Ramos (cell line): ENCODE data around the gene CDKN1A.

Experiments used
- in situ Hi-C: fragments of 300-500 bp; cut with MboI; formaldehyde crosslinking; loops from one replicate; pipeline ENCODE4 v1.14.3; 2022; ENCODE audit warnings: low sequenced_read_pairs; ENCODE audit not compliant: unreplicated experiment

The CDKN1A gene

GRCh38 chr6:36678488-36679042 is at the start of gene CDKN1A:
CDKN1A (plus strand) TSS chr6:36678714; CDS start chr6:36684102, 5,388 bp downstream.
- in situ Hi-C loops, result loop anchor here (10.0 kb wide), 1 partner anchor 54 kb away; no protein-coding TSS in a partner anchor

DNA sequence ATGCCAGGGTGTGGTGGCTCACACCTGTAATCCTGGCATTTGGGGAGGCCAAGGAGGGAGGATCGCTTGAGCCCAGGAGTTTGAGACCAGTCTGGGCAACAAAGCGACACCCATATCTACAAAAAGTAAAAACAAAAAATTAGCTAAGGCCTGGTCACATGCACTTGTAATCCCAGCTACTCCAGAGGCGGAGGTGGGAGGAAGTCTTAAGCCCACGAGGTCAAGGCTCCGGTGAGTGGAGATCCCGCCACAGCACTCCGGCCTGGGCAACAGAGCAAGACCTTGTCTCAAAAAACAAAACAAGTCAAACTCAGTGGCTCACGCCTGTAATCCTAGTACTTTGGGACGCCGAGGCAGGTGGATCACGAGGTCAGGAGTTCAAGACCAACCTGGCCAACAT is 48.7 kb upstream of the CDKN1A start:
- in situ Hi-C loops, result loop anchor here (10.0 kb wide), 1 partner anchor 45 kb away; the partner anchor contains the start of gene CDKN1A

- in situ Hi-C loops, result no loop called here
Measured at GRCh38 chr6:36631326-36632011, 47.0 kb upstream of the CDKN1A start.

DNA sequence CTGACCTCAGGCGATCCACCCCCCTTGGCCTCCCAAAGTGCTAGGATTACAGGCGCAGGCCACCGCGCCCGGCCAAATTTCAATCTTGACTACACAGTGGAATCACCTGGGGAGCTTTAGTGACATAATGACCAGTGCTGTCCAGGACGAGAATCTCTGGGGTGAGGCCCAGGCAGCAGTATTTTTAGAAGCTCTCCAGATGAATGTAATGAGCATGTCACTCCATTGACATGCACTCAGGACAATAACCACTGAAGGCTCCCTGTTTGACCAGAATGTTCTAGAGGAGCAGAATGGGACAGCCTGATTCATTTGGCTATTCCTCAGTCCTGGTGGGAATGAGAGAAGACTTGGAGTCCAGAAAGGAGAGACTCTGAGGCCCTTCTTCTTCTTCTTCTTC is 45.1 kb upstream of the CDKN1A start:
- in situ Hi-C loops, result no loop called here

GRCh38 chr6:36633915-36634314 is 44.6 kb upstream of the CDKN1A start:
- in situ Hi-C loops, result no loop called here

DNA sequence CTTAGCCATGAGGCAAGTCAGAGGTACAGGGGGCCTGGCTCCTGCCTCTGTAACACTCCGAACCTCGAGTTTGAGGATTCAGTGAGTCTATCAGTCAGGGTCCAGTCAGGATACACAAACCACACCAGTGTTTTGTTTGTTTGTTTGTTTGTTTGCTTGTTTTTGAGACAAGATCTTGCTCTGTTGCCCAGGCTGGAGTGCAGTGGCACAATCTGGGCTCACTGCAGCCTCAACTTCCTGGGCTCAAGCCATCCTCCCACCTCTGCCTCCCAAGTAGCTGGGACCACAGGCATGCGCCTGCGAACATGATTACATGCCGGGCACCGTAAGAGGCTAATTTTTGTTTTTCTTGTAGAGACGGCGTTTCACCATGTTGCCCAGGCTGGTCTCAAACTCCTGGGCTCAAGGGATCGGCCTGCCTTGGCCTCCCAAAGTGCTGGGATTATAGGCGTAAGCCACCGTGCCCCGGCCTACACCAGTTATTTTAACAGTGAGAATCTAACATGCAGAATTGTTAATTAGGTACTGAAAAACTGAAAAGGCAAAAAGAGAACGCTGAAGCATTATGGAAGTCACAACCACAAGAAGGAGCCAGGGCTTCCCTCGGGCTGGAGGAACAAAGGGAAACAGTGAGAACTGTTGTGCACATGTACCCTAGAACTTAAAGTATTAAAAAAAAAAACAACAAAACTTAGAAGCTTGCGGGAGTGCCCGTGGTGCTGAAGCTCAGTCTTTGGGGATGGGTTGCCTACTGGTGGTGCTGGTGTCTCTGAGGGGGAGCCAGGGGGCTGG is 44.0 kb upstream of the CDKN1A start:
- in situ Hi-C loops, result no loop called here

DNA sequence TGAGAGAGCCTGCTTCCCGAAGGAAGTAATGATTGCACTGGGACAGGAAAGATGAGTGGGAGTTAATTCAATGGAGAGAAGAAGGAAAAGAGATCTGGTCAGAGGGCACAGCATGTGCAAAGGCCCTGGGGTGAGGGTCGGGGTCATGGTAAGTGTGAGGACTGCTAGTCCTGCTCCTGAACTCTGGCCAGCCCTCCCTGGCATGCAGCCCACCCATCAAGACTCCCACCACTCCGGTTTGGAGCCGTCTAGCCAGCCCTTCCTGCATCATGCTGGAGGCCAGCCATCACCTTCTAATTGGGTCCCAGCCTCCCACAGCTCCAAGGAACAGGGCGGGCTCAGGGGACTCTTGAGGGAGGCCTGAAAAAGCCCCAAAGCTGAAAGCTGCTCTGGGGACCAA is 42.2 kb upstream of the CDKN1A start:
- in situ Hi-C loops, result no loop called here

DNA sequence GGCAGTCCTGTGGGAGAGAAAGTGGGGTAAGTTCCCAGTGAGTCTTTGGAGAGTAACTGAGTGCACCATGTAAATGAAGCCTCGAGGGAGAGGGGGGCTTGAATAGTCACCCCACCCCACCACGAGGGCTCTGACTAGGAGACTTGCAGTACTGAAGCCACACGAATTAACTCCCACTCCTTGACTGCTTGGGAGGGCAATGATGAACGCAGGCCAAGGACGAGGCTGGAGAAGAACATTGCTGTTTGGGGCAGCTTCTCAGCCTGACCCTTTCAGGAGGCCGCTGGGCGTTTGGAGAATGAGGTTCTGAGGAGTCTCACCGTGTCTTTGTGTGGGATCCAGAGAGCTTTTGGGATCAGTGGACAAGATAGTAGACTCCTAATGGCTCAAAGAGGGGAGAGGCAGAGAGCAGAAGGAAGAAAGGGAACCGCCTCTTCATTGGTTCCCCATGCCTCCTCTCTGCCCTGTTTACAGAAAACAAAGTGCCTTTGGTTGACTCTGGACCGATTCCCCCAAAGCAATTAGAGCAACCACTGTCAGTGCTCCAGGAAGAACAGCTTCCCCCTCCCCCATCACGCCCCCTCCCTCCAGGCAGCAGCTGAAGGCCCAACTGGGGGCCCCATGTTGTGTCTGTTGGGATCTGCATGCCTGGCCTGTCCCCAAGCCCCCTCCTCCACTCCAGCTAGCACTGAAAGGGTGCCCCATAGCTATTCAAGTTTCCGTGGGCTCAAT is 41.7 kb upstream of the CDKN1A start:
- in situ Hi-C loops, result no loop called here

DNA sequence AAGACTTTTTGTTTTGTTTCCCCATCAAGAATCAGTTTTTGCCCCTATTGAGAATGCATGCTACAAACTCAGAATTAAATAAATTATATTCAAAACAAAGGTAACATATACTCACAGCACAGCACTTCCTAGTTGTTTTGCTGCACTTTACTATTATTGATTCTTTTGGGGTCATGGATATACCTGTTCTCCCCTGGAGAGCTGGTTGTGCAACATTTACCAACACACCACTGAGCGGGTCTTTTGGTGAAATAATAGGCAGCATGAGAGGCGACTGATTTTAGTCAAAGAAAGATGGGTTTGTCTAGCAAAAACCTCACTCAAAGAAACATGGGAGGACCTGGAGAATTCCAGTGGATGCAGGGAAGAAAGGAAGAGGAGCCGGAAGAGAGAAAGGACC is 39.9 kb upstream of the CDKN1A start:
- in situ Hi-C loops, result no loop called here

DNA sequence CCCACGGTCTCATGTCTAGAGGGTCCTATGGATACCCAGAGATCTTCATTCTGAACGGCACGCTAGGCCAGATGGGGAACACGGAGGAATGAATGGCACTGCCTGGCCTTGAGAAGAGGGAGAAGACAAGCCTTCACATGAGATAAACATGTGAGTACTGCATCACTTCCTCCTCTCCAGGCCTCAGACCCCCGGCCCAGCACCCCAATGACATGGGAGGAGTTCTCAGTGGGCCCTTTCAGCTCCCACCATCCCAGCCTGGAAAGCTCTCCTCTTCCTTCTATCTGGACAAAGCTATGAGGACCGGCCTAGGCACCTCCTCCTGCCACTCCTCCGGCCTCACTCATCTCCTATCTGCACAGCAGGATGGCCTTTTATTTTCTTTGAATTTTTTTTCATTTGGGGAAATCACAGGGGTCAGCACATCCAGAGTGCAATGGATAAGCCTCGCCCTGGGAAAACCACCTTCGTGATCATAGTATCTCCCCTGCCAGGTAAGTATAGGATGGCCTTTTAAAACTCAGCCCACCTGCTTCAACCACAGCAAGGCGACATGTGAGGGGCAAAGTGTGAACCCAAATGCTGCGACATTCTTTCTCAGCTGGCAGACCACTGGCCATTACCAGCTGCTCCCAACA is 39.2 kb upstream of the CDKN1A start:
- in situ Hi-C loops, result no loop called here

DNA sequence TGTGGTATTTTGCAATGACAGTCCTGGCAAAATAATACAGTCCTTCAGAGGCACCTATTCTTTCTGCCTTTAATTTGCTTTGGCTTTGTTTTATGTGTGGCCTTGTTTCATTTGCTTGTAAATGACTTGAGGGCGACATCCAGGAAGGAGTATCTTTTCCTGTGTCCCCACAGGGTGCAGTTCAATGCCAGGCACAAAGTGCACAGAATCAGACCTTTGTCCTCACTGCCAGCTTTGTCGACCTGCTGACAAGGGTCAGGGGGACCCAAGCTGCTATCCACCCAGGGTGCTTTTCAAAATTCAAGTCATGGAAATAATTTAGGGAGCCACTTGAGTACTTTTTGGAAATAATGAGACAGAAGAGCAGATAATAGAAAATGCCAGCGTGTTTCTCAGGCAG is 37.0 kb upstream of the CDKN1A start:
- in situ Hi-C loops, result no loop called here

DNA sequence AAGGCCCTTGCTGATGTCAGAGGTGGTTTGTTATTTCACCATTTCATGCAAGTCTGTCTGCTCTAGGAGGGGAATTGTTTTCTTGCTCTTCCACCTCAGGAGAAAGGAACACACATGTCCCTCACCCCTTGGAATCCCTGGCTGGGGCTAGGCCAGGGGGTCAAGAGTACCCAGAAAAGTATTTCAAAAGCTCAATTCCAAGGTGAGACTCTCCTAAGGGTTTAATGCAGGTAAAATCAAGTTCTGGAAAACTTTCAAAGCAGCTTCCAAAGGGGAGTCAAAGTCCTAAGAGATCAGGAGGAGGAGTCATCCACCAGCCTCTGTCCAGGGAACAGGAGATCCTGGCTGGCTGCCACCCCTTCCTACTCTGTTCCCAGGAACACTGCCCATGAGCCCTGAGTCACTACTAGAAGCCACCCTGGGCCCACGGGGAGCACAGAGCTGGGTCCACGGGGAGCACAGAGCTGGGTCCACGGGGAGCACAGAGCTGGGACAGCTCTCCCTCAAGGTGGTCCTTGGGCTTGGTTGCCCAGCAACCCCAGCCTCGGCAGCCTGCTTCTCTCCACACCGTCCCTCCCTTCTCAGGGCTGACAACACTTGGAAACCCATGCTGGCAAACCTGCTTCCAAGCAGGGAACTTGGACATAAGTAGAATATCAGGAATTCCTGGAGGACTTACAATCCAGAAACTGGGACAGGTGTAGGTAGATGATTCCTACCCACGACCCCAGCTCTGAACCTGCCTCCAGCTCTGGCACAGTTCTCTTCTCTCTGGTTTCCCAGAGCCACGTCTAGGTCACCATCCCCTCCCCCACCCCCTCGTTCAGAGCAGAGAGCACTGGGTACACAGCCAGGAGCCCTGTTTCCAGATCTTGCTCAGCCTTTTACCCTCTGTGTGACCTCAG is 35.3 kb upstream of the CDKN1A start:
- in situ Hi-C loops, result no loop called here

GRCh38 chr6:36643977-36644376 is 34.5 kb upstream of the CDKN1A start:
- in situ Hi-C loops, result no loop called here

GRCh38 chr6:36649086-36649485 is 29.4 kb upstream of the CDKN1A start:
- in situ Hi-C loops, result no loop called here

GRCh38 chr6:36649701-36650484 is 28.6 kb upstream of the CDKN1A start:
- in situ Hi-C loops, result no loop called here

DNA sequence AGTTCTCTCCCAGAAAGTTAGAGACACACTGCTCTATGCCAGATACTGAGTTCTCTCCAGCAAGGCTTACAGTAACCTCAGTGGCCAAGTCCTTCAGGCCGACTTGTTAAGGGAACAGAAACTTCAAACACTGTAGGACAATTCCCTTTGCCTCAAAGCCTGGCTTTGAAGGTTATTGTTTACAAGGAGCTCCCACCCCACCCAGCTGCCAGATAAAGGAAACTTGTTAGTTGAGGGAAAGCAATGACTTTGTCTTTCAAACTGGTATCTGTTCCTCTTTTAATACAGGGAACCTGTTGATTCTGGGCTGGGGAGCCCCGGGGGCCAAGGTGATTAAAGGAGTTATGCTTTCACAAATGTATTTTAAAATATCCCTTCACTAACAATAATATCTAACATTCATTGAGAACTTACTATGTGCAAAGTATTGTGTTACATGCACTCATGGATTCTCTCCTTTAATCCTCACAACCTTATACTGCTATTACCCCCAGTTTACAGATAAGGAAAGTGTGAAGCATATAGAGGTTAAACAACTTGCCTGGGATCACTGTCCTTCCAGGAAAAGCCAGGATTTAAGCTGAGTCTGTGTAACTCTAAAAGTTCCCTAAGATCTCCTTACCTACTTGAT is 27.6 kb upstream of the CDKN1A start:
- in situ Hi-C loops, result no loop called here

GRCh38 chr6:36651659-36652379 is 26.7 kb upstream of the CDKN1A start:
- in situ Hi-C loops, result no loop called here
